ENCODE results near the gene LIN37. TPM values are rescaled to one million over a fixed set of nuclear protein-coding genes. Genes with fewer than 3 reads are reported as not detected.

LIN37 gene
- total RNA-seq, 1 experiment from 2014 or later = 10.1 TPM

DNA sequence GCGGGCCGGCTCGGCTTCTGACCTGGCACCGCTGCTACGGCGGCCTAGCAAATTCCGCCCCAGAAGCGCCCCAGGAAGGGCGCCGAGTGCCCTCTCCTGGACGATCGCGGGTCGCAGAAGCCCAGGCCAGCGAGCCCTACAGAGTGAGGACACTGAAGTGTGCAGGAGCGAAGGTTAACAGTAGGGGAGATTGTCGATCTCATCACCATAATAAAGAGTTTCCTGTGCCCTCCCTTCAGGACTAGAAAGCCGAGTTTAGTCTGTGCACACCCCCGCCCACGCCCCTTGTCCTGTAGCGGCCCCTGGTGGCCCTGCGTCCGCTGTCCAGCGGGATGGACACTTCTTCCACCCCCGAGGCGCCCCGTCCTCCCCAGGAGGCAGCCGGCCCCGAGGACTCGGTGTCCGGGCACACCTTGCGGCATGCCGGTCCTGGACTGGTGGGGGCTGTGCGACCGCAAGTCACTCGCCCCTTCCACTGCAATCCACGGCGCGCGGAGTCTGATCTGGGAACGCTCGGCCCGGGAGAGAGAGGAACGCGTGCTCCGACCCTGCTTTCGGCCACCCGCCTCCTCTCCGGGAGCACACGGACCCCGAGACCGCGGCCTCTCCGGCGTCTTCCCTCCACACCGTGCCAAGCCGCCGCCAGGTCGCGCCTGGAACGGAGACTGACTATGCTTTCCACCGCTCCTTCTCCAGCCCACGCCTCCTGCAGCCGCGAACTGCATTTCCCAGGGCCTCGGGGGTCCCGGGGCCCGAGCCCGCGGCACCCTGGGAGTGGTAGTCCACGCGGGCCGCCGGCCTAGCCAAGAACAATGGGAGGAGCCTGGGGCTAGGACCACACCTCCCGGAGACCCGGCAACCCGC, 31.3 kb upstream of the LIN37 start:
- ATAC-seq (peak; percentile 84), DNase-seq (ENCODE audit: low read depth, low spot score) (peak; percentile 88)
- Histone ChIP-seq H3K79me2 (ENCODE audit: insufficient read depth, low read length) (peaks cover 40% of the 10 kb centered on the region), H3K4me2 (ENCODE audit: low read length) (peak overlapping the region; percentile 81), H4K20me1 (ENCODE audit: insufficient read depth) (no peaks in the 10 kb centered on the region), H3K36me3 (ENCODE audit: control insufficient read depth in 1 of 2, insufficient read depth in 2 of 2, low read length in 2 of 2) (peaks cover 9 to 17% of the 10 kb centered on the region in 2 experiments; a peak in 3 of 4 replicates), H2AFZ (ENCODE audit: low read depth, low read length, poor library complexity, severe bottlenecking) (peak overlapping the region; percentile 28), H3K4me1 (ENCODE audit: control insufficient read depth in 1 of 2, insufficient read depth in 2 of 2, low read length in 2 of 2) (peaks cover 16 to 31% of the 10 kb centered on the region in 2 experiments), H3K4me3 (replicated peaks in 1 of 2; ENCODE audit: low read depth in 1 of 2, low read length in 2 of 2) (peak overlapping the region; percentile 89 to 94), H3K9ac (ENCODE audit: low read length) (peak overlapping the region; percentile 91), H3K9me2 (ENCODE audit: insufficient read depth) (no peaks in the 10 kb centered on the region), H3K9me3 (ENCODE audit: control insufficient read depth in 1 of 2, insufficient read depth in 1 of 2, low read depth in 1 of 2, low read length in 2 of 2) (no peaks in the 10 kb centered on the region), H3K27me3 (ENCODE audit: insufficient read depth, low read length) (no peaks in the 10 kb centered on the region), H3K27ac (ENCODE audit: low read depth, low read length) (peak overlapping the region; percentile 85)
- CTCF ChIA-PET = no interaction called here
- peak; percentile 55 for TF ChIP-seq POLR2AphosphoS5 (IDR thresholded peaks at IDR 0.05; ENCODE audit: low read depth, low read length)
- no peak for TF ChIP-seq JUND (IDR thresholded peaks at IDR 0.05)
- TF ChIP-seq EGR1 (IDR thresholded peaks at IDR 0.05; ENCODE audit: low read depth) = peak; percentile 97
- TF ChIP-seq, protein P1, sequence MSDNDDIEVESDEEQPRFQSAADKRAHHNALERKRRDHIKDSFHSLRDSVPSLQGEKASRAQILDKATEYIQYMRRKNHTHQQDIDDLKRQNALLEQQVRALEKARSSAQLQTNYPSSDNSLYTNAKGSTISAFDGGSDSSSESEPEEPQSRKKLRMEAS (IDR thresholded peaks at IDR 0.05) = no peak; the same call in 1 of the 2 replicates
- peak; percentile 90 for TF ChIP-seq RAD21 (IDR thresholded peaks at IDR 0.05; ENCODE audit: low read depth)
- peak; percentile 77 for TF ChIP-seq ZFX (IDR thresholded peaks at IDR 0.05)
- TF ChIP-seq, protein P2, sequence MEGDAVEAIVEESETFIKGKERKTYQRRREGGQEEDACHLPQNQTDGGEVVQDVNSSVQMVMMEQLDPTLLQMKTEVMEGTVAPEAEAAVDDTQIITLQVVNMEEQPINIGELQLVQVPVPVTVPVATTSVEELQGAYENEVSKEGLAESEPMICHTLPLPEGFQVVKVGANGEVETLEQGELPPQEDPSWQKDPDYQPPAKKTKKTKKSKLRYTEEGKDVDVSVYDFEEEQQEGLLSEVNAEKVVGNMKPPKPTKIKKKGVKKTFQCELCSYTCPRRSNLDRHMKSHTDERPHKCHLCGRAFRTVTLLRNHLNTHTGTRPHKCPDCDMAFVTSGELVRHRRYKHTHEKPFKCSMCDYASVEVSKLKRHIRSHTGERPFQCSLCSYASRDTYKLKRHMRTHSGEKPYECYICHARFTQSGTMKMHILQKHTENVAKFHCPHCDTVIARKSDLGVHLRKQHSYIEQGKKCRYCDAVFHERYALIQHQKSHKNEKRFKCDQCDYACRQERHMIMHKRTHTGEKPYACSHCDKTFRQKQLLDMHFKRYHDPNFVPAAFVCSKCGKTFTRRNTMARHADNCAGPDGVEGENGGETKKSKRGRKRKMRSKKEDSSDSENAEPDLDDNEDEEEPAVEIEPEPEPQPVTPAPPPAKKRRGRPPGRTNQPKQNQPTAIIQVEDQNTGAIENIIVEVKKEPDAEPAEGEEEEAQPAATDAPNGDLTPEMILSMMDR (IDR thresholded peaks at IDR 0.05 in 2 of 3, conservative IDR thresholded peaks at IDR 0.05 in 1 of 3; ENCODE audit: borderline replicate concordance in 1 of 3, insufficient read depth in 1 of 3, low read depth in 2 of 3, low read length in 2 of 3) = peak; percentile 74 to 99 (median 87)
- peak; percentile 20; the same call in 1 of the 2 replicates for TF ChIP-seq SP1 (IDR thresholded peaks at IDR 0.05; ENCODE audit: low read depth)
- TF ChIP-seq SIN3A (IDR thresholded peaks at IDR 0.05; ENCODE audit: low read depth) = peak; percentile 51
- peak; percentile 55 for TF ChIP-seq YY1 (IDR thresholded peaks at IDR 0.05; ENCODE audit: extremely low read depth, insufficient replicate concordance, low read depth, low read length)
- no peak for TF ChIP-seq CEBPB (IDR thresholded peaks at IDR 0.05; ENCODE audit: low read depth)
- BruUV-seq (replicated peaks) = TSS peak; percentile 63
- RAD21 ChIA-PET (ENCODE audit: low non-redundant PET in 1 of 2, low total read pairs in 2 of 2, uncharacterized antibody in 2 of 2, unreplicated experiment in 2 of 2) = no interaction called here
- POLR2A ChIA-PET = no interaction called here
- intact Hi-C loops (cut with micrococcal nuclease) = loop anchor here (1.0 to 10.0 kb wide), 5 partner anchors 23 to 362 kb away; partner anchors contain the start of gene FFAR3

All from HCT116 (cell line).